Heart right ventricle (tissue), 16 donors: ENCODE results near the gene ARHGAP22. TPM values are rescaled to one million over a fixed set of nuclear protein-coding genes. Genes with fewer than 3 reads are reported as not detected.

ENCODE experiments used
- ATAC-seq, 8 donors: fragments of 200-7000 bp; cut with Tn5 transposase; one replicate each; pipeline ENCODE4 v1.9.1; 2020; ENCODE audit warnings: mild to moderate bottlenecking in 8 of 8, moderate library complexity in 8 of 8, moderate number of reproducible peaks in 1 of 8
- DNase-seq, 2 donors: peaks; one replicate each; pipeline ENCODE4 v3.0.0-alpha.2; 2020
- H3K27ac ChIP-seq, 10 donors: fragments of 200-600 bp; sonication (generic) in 2 of 10; one replicate each; pipeline versions ENCODE4 v1.5.0 to v1.8.0; 2020 to 2022; ENCODE audit warnings: mild to moderate bottlenecking in 3 of 10
- H3K27me3 ChIP-seq, 7 donors: fragments of 200-600 bp; one replicate each; pipeline ENCODE4 v1.8.0; 2021 to 2022; ENCODE audit warnings: mild to moderate bottlenecking in 2 of 7
- H3K36me3 ChIP-seq, 9 donors: fragments of 200-600 bp; sonication (generic) in 1 of 9; one replicate each; pipeline versions ENCODE4 v1.5.0 to v1.8.0; 2020 to 2022; ENCODE audit warnings: mild to moderate bottlenecking in 2 of 9
- H3K4me1 ChIP-seq, 9 donors: fragments of 200-600 bp; sonication (generic) in 1 of 9; one replicate each; pipeline versions ENCODE4 v1.5.0 to v1.8.0; 2020 to 2022; ENCODE audit warnings: mild to moderate bottlenecking in 4 of 9
- H3K4me3 ChIP-seq, 10 donors: fragments of 200-600 bp; sonication (generic) in 2 of 10; one replicate each; pipeline versions ENCODE4 v1.5.0 to v1.8.0; 2020 to 2022; ENCODE audit warnings: mild to moderate bottlenecking in 7 of 10, moderate library complexity in 2 of 10
- H3K9me3 ChIP-seq, 11 donors: fragments of 200-600 bp in 10 of 11; sonication (generic) in 2 of 11; one replicate each; pipeline versions ENCODE4 v1.5.0 to v1.8.0; 2013 to 2022; ENCODE audit warnings: mild to moderate bottlenecking in 2 of 11, control low read depth in 1 of 11, moderate library complexity in 1 of 11
- CTCF ChIP-seq, 9 donors: fragments of 200-600 bp; sonication (generic) in 2 of 9; IDR thresholded peaks; one replicate each; pipeline versions ENCODE4 v1.5.0 to v1.8.0; 2021 to 2022; ENCODE audit warnings: antibody characterized with exemption in 9 of 9, mild to moderate bottlenecking in 5 of 9, moderate library complexity in 1 of 9
- WGBS, 2 donors: extraction: QIAGEN DNeasy Blood & Tissue Kit; methylation state at CpG; one replicate each; pipeline ENCODE4 v1.1.7; 2013; ENCODE audit warnings: inconsistent platforms in 1 of 2; 5-methylcytosine and 5-hydroxymethylcytosine counted together
- intact Hi-C, 10 donors: fragments of 100-400 bp; cut with DNase I; formaldehyde crosslinking; loops; one replicate each; pipeline versions ENCODE4 v1.11.1 to v1.14.2; 2022
- polyA plus RNA-seq, 2 donors: library from polyadenylated mRNA; stranded (reverse); fragments of 200-250 nt; gene quantifications; one replicate each; pipeline ENCODE4 v1.2.3, GENCODE V29; 2013
- total RNA-seq, 10 donors: library from RNA; stranded (reverse); fragmentation: NEBNext Ultra II Directional in 3 of 10; extraction: Animal tissue kit (Norgen Biotek cat#: 25700) in 3 of 10; gene quantifications; one replicate each; pipeline versions ENCODE4 v1.2.1 to v1.2.4, GENCODE V29; 2021 to 2023
- donor health status: Arrhythmogenic right ventricular cardiomyopathy.
- donor health status: ischemic (EF 13 %, LVEDD 7.1; RV severe dilation, severe dysfunction).
- donor health status: healthy with polysubstance abuse.
- donor health status: DM: no; HTN: yes; CAD: no.
- donor health status: DM: no; HTN: no; CAD: no.
- donor health status: ischemic (EF 25% LVEDD 6.9; RV normal size, moderate dysfunction).
- donor health status: ischemic (EF 25% LVEDD 5.7; RV mildly dilated, moderate dysfunction).
- donor health status: healthy.
- donor health status: DM: yes; HTN: yes; CAD: no.
- donor health status: Ischemic cardiomyopathy.
- donor health status: ischemic (EF 35%, LVEDD 5.7; RV mildly dilated, moderate dysfunction).
- donor health status: nonischemic (EF 11% LVEDD 7.7; RV severe dilation, severe dysfunction).
- donor health status: DM: yes; HTN: yes; CAD: no.
- donor health status: PGD.
- donor health status: ischemic (EF 29% LVEDD 5.4; RV normal size, mild dysfunction).
- donor health status: nonischemic (EF 23%, LVEDD 6.1; RV moderate dilation, normal function).

Gene ARHGAP22
- total and polyA plus RNA-seq, 12 donors, result 1.5 to 9.3 (median 2.8) TPM

DNA sequence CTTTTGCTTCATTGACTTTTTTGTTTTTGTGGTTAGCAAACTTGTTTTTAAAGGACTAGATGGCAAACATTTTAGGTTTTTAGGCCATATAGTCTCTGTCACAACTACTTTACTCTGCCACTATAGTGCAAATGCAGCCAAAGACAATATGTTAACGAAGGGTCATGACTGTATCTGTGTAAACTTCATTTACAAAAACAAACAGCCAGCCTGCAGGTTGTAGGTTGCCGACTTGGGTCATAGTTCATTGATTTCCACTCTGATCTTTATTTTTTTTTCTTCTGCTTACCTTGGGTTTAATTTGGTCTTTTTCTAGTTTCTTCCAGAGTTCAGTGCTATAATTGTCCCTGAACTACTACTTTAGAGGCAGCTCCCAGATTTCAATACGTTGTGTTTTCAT, 120.0 kb downstream of the ARHGAP22 start:
- H3K9me3 ChIP-seq, result peaks cover 0 to 5% (median 0%) of the 10 kb centered on the region in 11 donors
- H3K4me1 ChIP-seq, result peaks cover 0 to 5% (median 0%) of the 10 kb centered on the region in 9 donors
- no peak for DNase-seq
- no peak overlapping the region for H3K4me3 ChIP-seq
- no peak for ATAC-seq
- intact Hi-C loops, result loop anchor here in 2 of 10 donors (5.0 to 10.0 kb wide), 2 partner anchors 48 to 50 kb away; no protein-coding TSS in a partner anchor
- TF ChIP-seq CTCF (IDR thresholded peaks at IDR 0.05), result no peak
- H3K27ac ChIP-seq, result no peak overlapping the region
- 82 to 86% methylated on average over 3 of the region's 3 CpGs for WGBS, 2 donors
- no peaks in the 10 kb centered on the region for H3K36me3 ChIP-seq
- no peaks in the 10 kb centered on the region for H3K27me3 ChIP-seq

- Histone ChIP-seq H3K27me3 (no peaks in the 10 kb centered on the region), H3K9me3 (peaks cover 0 to 5% (median 0%) of the 10 kb centered on the region in 11 donors), H3K36me3 (peaks cover 0 to 2% (median 0%) of the 10 kb centered on the region in 9 donors), H3K4me3 (no peak overlapping the region), H3K27ac (no peak overlapping the region), H3K4me1 (peaks cover 0 to 5% (median 0%) of the 10 kb centered on the region in 9 donors)
- ATAC-seq (no peak), DNase-seq (no peak)
- intact Hi-C loops, result loop anchor here in 1 of 10 donors (10.0 kb wide), 1 partner anchor 53 kb away; no protein-coding TSS in a partner anchor
- WGBS, 2 donors, result 64 to 65% methylated on average over 3 of the region's 3 CpGs
- TF ChIP-seq CTCF (IDR thresholded peaks at IDR 0.05), result no peak
These were observed 122.7 kb downstream of the ARHGAP22 start for GRCh38 chr10:48482207-48482606.

- no peak for DNase-seq
- WGBS, 2 donors, result 82 to 90% methylated on average over 2 of the region's 2 CpGs
- H3K4me1 ChIP-seq, result peaks cover 0 to 8% (median 0%) of the 10 kb centered on the region in 9 donors
- H3K27ac ChIP-seq, result no peak overlapping the region
- H3K9me3 ChIP-seq, result no peaks in the 10 kb centered on the region
- H3K4me3 ChIP-seq, result no peak overlapping the region
- H3K27me3 ChIP-seq, result no peaks in the 10 kb centered on the region
- no peak for TF ChIP-seq CTCF (IDR thresholded peaks at IDR 0.05)
- H3K36me3 ChIP-seq, result peaks cover 0 to 2% (median 0%) of the 10 kb centered on the region in 9 donors
- ATAC-seq, result no peak
- intact Hi-C loops, result loop anchor here in 1 of 10 donors (10.0 kb wide), 1 partner anchor 53 kb away; no protein-coding TSS in a partner anchor
These were observed 123.5 kb downstream of the ARHGAP22 start for GRCh38 chr10:48481385-48481784.

GRCh38 chr10:48480397-48481374, 124.2 kb downstream of the ARHGAP22 start:
- DNase-seq (no peak), ATAC-seq (peak in 7 of 8 donors; percentile 17 to 82 (median 70))
- Histone ChIP-seq H3K4me3 (no peak overlapping the region), H3K4me1 (peaks cover 0 to 12% (median 0%) of the 10 kb centered on the region in 9 donors), H3K27ac (no peak overlapping the region), H3K27me3 (no peaks in the 10 kb centered on the region), H3K36me3 (peaks cover 0 to 2% (median 0%) of the 10 kb centered on the region in 9 donors), H3K9me3 (no peaks in the 10 kb centered on the region)
- no peak for TF ChIP-seq CTCF (IDR thresholded peaks at IDR 0.05)
- WGBS, 2 donors, result 40 to 45% methylated on average over 20 of the region's 20 CpGs
- intact Hi-C loops, result loop anchor here in 1 of 10 donors (10.0 kb wide), 1 partner anchor 54 kb away; no protein-coding TSS in a partner anchor
